ENCODE data around the gene RELL1.

The RELL1 gene

GRCh38 chr4:37665333-37666320, 20.5 kb downstream of the RELL1 start:
- DNase-seq (ENCODE audit: low read depth): no peak

DNA sequence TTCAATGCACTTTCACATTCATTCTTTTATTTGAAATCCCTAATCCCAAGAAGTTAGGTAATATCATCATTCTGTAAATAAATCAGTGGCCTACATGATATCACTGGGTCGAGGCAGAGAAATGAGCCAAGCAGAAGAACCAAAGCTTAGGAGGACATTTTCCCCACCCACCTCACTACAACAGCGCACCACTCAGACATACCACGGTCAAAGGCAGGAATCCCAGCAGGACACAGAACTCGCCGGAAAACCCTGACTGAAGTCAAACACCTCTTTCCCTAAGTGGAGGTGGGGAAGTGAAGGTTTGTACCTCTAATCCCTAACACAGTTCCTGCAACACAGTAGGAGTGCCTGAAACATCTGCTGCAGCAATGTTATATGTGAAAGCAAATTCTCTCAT, 21.5 kb downstream of the RELL1 start:
- no peak for DNase-seq (ENCODE audit: low read depth)

- DNase-seq (ENCODE audit: low read depth): no peak
Observed at GRCh38 chr4:37663552-37663951, 22.6 kb downstream of the RELL1 start.

DNA sequence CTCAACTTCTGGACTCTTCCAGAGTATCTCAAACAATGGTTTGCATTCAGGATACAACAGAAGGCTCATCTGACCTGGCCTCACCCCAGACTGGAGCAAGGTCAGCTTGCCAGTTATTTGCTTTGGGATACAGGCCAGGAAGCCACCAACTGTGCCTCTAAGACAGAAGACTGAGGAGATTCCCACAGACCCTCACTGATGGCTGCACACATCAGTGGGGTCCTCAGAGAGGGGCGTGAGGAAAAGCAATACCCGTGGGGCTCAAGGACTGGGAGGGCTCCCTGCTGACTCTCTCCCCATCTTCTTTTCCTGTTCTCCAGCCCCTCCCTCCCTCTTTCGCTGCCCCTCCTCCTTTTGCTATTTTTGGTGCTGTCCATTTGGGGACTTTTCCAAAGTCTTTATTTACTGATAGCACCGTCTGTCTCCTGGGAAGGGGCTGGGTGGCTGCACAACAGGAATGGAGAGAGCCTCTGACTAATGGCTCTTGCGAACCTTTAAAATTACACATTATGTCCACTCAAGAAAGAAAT, 23.2 kb downstream of the RELL1 start:
- no peak for DNase-seq (ENCODE audit: low read depth)

DNA sequence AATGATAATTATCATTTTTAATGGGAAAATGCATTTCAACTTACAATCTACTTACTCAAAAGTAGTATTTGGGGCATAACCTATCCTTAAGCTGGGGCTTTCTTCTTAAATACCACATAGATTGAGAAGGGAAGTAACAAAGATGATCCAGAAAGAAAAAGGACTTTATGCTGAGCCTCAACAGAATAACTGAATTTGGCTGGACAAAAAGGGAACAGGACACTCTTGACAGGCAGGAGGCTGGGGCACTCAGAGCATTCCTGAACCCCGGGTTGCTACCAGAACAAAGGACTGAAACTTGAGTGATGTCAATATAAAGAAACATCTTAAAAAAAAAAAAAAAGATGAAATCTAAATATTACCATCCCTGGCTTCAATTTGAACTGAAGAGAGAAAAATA, 23.9 kb downstream of the RELL1 start:
- DNase-seq (ENCODE audit: low read depth): no peak

DNA sequence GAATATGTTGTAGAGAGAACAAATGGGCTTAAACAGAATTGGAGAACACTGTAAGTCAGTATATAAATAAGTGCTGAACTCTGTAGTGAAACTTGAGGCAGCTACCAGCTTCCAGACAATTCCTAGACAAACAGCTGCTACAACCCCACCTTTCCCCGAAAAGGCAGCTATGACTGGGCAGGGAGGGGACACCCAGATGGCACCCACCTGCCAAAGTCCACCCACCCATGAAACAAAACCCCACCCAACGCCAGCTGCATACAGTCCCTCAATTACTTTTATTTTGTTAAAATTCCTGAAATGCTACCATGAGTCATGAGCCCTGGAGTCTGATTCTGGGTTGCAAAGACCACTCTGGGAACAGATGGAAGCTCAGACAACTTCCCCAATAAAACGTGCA, 24.4 kb downstream of the RELL1 start:
- no peak for DNase-seq (ENCODE audit: low read depth)

DNA sequence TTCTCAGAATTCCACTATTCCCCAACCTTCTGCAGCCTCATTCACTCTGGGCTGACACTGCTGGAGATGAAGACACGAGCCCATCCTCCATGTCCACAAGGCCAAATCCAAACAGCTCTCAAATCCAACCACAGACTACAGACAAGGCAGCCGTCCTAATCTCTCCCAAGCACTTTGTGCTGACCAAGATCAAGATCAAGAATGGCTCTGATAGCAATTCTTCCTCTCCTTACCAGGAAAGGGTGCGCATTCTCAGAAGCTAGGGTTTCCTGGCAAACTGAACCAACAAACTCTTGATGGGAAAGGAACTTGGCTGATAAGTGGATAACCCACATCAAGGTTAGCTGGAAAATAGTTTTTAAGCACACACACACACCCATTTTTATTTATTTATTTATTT, 26.5 kb downstream of the RELL1 start:
- no peak for DNase-seq (ENCODE audit: low read depth)

- no peak for DNase-seq (ENCODE audit: low read depth)
Observed at GRCh38 chr4:37656649-37657048, 29.5 kb downstream of the RELL1 start.

DNA sequence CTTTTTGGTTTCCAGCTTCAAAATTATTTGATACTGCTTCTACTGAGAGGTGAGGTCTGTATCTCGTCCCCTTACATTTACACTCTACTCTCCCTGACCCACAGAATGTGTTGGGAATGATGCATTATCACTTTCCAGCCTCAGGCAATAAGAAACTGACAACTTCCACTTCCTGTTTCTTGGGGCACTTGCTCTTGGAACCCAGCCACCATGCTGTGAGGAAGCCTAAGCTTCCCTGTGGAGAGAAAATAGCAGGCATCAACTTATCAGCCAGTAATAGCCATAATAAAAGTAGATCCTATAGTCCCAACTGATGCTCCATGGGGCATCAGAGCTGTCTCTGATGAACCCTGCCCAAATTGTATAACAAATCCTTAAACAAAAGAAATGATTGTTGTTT, 32.6 kb downstream of the RELL1 start:
- no peak for DNase-seq (ENCODE audit: low read depth)

DNA sequence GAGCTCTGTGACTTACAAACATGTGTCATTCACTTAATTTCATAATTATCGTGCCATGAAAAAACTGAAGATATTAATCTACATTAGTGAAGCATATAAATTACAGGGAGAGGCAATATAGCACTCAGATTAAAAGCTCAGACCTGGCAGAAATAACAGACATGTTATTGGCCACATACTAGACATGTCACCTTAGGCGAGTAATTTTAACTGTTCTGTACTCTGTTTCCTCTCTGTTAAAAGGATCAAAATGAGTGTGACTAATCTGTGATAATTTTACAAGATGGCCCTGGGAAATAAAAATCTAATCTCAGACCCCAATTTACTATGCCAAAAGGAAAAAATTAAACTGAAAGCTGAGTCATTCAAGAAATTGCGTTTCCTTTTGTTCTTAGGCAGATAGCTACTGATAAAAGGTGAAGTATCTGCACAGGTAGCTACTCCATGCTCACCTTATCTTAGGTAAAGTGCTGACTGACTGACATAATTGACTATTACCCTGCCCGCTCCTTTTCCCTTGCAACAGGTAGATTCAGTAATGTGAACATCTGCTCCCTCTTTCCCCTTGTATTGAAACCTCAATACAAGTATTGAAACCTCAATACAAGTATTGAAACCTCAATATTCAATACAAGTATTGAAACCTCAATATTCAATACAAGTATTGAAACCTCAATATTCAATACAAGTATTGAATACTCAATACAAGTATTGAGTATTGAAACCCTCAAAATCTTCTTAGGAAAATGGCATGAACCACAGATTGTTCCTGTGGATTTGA, 33.2 kb downstream of the RELL1 start:
- DNase-seq (ENCODE audit: low read depth): no peak

GRCh38 chr4:37651781-37652377, 34.3 kb downstream of the RELL1 start:
- DNase-seq (ENCODE audit: low read depth): no peak

DNA sequence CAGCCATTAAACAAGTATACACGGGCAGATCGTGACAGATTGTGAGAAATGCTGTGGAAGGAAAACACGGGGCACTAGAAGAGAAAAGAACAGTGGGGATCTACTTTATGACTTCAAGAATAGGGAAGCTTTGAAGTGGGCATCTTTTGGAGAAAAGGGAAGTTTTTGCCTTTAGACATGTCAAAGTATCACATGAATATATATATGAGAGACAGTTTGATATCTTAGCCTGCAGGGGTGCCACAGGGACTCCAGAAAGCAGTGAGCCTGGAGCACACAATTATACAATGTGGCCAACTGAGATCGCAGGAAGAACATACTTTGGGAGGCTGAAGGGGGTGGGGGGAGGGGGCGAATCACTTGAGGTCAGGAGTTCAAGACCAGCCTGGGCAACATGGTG, 35.7 kb downstream of the RELL1 start:
- no peak for DNase-seq (ENCODE audit: low read depth)

GRCh38 chr4:37649268-37649667, 36.9 kb downstream of the RELL1 start:
- no peak for DNase-seq (ENCODE audit: low read depth)

DNA sequence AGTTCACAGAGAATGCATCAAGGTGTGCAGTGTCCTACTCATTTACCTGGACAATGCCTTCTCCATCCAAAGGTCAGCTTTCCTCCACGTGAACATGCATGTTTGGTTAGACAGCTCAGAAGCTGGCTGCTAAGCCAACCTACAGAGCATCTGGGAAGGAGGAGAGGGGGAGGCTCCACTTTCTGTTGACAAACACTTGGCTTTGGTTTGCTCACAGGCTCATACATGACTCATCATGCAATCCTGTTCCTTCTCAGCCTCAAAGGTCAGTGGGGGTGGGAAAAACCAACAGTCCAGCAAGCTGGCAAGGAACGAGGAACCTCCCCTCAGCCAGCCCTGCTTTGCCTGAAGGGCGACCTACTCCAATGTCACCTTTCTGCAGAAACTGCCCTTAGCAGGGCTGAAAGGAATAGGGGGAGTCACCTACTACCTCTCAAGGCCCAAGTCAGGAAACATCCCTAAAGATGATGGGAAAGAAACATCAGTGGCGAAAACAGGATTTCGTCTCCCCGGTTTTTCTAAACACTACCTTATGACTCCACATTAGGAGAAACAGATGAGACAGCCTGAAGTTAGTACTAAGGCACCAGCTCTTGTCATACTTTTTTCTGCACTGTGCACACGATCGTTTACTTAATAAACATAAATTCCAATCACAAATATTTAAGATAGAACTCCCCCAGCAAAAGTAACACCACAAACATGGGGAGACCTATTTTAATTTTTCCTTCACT, 37.9 kb downstream of the RELL1 start:
- no peak for DNase-seq (ENCODE audit: low read depth)

DNA sequence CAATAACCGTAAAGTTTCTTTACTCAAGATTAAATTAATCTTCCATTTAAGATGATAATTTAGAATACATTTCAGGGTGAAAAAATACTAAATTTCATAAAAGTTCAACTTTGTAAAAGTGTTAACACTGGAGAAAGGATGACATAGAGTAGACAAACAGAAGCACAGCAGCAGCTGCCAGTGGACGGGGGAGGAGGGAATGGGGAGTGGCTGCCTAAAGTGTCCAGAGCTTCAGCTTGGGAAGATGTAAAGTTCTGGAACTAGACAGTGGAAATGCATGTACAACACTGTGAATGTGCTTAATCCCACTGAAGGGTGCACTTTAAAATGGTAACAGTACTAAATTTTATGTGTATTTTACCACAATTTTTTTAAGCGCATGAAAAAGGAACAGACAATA, 39.9 kb downstream of the RELL1 start:
- no peak for DNase-seq (ENCODE audit: low read depth)

DNA sequence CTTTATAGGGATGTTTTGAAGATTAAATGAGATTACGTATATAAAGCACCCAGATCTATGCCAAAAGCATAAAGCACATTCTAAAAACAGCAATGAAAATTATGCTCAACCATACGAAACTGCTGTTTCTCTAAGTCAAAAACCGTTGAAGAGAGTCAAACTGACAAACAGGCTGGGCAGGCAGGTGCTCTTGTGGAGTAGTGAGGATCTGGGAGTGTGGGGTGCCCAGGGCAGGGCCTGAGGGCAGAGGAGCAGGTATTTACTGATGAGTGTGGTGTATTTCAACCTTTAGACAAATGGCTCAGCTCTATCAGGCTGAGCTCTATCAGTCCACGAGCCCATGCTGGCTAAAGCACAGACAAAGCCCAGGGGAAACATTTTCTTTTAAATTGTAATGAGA, 40.4 kb downstream of the RELL1 start:
- DNase-seq (ENCODE audit: low read depth): no peak

DNA sequence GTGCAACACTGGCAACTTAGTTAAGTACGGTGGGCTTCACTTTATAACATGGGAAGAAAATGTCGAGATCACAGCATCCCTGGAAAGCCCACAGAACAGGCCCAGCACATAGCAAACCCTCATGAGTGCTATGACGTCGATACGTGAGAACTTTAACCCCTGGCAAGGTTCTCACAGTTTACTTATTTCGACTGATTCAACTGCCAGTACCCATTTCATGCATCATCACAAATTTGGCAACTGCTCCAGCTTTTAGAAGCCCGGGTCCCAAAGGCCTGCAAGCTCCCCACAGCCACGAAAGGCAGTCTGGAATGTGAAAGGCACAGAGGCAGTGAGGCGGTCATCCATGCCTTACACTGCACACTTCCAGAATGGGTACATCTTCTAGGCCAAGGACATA, 41.2 kb downstream of the RELL1 start:
- no peak for DNase-seq (ENCODE audit: low read depth)

GRCh38 chr4:37641886-37642849, 44.0 kb downstream of the RELL1 start:
- no peak for DNase-seq (ENCODE audit: low read depth)

GRCh38 chr4:37641352-37641751, 44.8 kb downstream of the RELL1 start:
- DNase-seq (ENCODE audit: low read depth): no peak

DNA sequence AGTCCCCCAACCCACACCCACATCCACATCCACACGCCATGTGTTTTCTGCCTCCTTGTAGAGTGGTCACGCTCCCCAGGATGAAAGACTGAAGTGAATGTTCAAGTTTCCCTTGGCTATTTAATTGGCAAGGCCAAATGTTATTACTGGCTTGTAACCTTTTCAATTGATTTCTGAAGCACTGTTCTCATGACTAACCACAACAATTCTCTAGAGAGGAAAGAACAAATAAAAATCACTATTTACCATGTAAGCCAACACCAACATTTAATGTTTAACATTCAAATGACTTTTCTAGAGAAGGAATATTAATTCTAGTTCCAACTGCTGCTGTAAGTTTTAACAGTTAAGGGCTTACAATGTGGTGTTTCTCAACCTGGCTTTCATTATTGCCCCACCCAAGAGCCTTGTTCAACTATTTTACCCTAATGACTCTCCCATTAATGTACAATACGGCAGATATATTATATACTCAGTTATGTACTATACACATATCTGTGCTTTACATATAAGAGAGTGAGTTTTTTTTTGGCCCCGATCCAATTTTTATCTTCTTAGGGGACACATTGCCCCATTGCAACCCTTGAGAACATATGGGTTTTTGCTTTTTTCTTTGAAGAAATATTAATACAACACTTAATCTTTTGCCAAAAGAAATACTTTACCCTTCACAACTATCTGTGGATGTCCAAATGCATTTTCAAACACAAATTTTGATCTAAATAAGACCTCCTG, 46.5 kb downstream of the RELL1 start:
- DNase-seq (ENCODE audit: low read depth): no peak

Data from stimulated activated CD4-positive, alpha-beta T cell treated with anti-CD3 and anti-CD28 coated beads, Interleukin-2, amount 100 ng/mL, for 4 hours (primary cell).